ENCODE results near the gene EHMT1.

The EHMT1 gene

GRCh38 chr9:137727716-137728115 lies 108.9 kb downstream of the EHMT1 start:
- H3K4me3 ChIP-seq (ENCODE audit: severe bottlenecking), result no peak overlapping the region
- DNase-seq (ENCODE audit: low spot score) (no peak), ATAC-seq (ENCODE audit: low read depth) (no peak)
- peaks cover 4% of the 10 kb centered on the region for H3K4me1 ChIP-seq (ENCODE audit: insufficient read depth, poor library complexity, severe bottlenecking)
- H3K27me3 ChIP-seq (ENCODE audit: insufficient read depth, poor library complexity, severe bottlenecking), result no peaks in the 10 kb centered on the region
- H3K9me3 ChIP-seq (ENCODE audit: severe bottlenecking), result no peaks in the 10 kb centered on the region
- TF ChIP-seq CTCF (IDR thresholded peaks at IDR 0.05; ENCODE audit: poor library complexity, severe bottlenecking), result no peak
- H3K36me3 ChIP-seq (ENCODE audit: low read depth), result peaks cover 44% of the 10 kb centered on the region
- H3K27ac ChIP-seq (ENCODE audit: poor library complexity, severe bottlenecking), result no peak overlapping the region

DNA sequence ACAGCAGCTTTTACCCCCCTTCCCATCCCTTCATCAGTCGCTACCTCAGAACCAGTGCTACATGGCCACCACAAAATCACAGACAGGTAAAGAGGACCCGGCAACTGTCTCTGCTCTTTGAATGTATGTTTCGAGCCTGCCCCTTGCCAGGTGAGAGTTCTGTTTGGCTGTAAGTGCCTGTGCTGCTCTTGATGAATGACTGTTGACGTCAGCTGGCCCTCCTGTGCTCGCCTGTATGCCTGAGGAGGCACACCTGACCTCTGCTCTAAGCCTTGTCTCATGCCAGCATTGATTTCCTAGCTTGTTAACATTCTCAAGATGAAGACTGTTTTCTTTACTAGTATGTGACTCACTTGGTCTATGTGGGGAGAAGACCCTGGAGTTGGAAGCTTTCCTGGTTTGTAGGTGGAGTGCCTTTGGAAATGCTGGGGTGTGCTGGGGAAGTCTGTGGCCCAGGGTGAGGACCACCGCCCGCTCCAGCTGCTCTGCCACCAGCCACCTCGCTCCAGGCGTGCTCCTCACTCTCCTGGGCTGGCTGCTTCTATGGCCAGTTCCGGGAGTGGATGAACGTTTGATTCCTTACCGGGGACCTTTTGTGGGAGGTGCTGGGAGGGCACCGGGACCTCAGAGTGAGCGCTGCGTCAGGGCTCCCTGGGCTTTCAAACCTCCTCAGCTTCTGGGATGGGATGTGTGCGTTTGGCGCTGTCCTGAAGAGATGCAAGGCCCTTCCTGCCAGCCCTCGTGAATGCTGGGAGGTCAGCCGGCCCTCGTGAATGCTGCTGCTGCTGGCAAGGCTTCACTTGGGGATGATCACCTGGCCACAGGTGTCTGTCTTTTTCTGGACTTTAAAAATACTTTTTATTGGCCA lies 109.9 kb downstream of the EHMT1 start:
- no peak overlapping the region for H3K27ac ChIP-seq (ENCODE audit: poor library complexity, severe bottlenecking)
- peaks cover 53% of the 10 kb centered on the region for H3K36me3 ChIP-seq (ENCODE audit: low read depth)
- no peaks in the 10 kb centered on the region for H3K9me3 ChIP-seq (ENCODE audit: severe bottlenecking)
- TF ChIP-seq CTCF (IDR thresholded peaks at IDR 0.05; ENCODE audit: poor library complexity, severe bottlenecking), result no peak
- H3K4me1 ChIP-seq (ENCODE audit: insufficient read depth, poor library complexity, severe bottlenecking), result peaks cover 2% of the 10 kb centered on the region
- no peaks in the 10 kb centered on the region for H3K27me3 ChIP-seq (ENCODE audit: insufficient read depth, poor library complexity, severe bottlenecking)
- DNase-seq (ENCODE audit: low spot score) (no peak), ATAC-seq (ENCODE audit: low read depth) (no peak)
- no peak overlapping the region for H3K4me3 ChIP-seq (ENCODE audit: severe bottlenecking)

DNA sequence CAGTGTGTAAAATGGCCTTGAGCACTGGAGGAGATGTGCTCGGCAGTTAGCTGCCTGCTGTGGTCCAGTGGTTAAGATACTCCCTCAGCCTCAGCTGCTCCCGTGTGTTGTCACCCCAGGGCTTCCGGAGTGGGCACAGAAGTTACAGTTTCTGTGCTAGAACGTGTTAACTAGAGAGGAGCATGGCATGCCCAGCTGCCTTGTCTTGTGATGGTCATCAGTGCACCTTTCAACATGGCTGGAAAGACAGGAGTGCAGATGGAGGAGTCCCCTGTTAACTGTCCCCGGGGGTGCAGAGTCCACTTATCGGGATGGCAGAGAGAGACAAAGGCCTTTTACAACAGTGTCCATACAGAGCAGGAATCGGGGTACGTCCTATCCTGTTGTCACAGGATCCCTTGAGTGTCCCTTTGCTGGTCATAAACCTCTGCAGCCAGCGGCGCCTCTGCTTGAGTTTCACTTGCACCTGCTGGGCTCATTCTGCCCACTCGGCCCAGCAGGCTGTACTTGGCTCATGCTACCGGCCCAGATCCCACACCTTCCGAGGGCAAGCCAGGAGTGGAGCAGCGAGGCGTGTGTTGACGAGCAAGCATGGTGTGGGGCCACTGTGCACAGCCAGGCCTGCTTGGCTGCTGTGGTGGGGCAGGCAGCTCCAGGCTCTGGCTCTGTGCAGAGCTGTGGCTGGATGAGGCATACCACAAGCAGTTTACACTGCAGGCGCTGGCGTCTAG lies 112.6 kb downstream of the EHMT1 start:
- Histone ChIP-seq H3K27me3 (ENCODE audit: insufficient read depth, poor library complexity, severe bottlenecking) (no peaks in the 10 kb centered on the region), H3K4me3 (ENCODE audit: severe bottlenecking) (no peak overlapping the region), H3K36me3 (ENCODE audit: low read depth) (peaks cover 63% of the 10 kb centered on the region), H3K9me3 (ENCODE audit: severe bottlenecking) (peaks cover 5% of the 10 kb centered on the region), H3K4me1 (ENCODE audit: insufficient read depth, poor library complexity, severe bottlenecking) (no peaks in the 10 kb centered on the region), H3K27ac (ENCODE audit: poor library complexity, severe bottlenecking) (no peak overlapping the region)
- no peak for TF ChIP-seq CTCF (IDR thresholded peaks at IDR 0.05; ENCODE audit: poor library complexity, severe bottlenecking)
- DNase-seq (ENCODE audit: low spot score) (no peak), ATAC-seq (ENCODE audit: low read depth) (no peak)

GRCh38 chr9:137731947-137732813 lies 113.4 kb downstream of the EHMT1 start:
- Histone ChIP-seq H3K4me3 (ENCODE audit: severe bottlenecking) (no peak overlapping the region), H3K27ac (ENCODE audit: poor library complexity, severe bottlenecking) (no peak overlapping the region), H3K27me3 (ENCODE audit: insufficient read depth, poor library complexity, severe bottlenecking) (no peaks in the 10 kb centered on the region), H3K9me3 (ENCODE audit: severe bottlenecking) (peaks cover 5% of the 10 kb centered on the region), H3K36me3 (ENCODE audit: low read depth) (peaks cover 59% of the 10 kb centered on the region), H3K4me1 (ENCODE audit: insufficient read depth, poor library complexity, severe bottlenecking) (no peaks in the 10 kb centered on the region)
- no peak for TF ChIP-seq CTCF (IDR thresholded peaks at IDR 0.05; ENCODE audit: poor library complexity, severe bottlenecking)
- ATAC-seq (ENCODE audit: low read depth) (no peak), DNase-seq (ENCODE audit: low spot score) (no peak)

Measured in RWPE2 (cell line).